HepG2 (cell line): ENCODE data around the gene UPK1A. TPM values are rescaled to one million over a fixed set of nuclear protein-coding genes. Genes with fewer than 3 reads are reported as not detected.

Experiments
- CEBPG ChIP-seq: IDR thresholded peaks from 2 replicates; pipeline ENCODE4 v1.6.1; 2016
- ERF ChIP-seq: IDR thresholded peaks from 2 replicates; pipeline ENCODE4 v1.6.1; 2018; ENCODE audit warnings: missing biosample characterization, missing genetic modification reagents
- KAT8 ChIP-seq: IDR thresholded peaks from 2 replicates; pipeline ENCODE4 v1.6.1; 2016; ENCODE audit warnings: missing genetic modification reagents, missing compliant biosample characterization
- KDM5B ChIP-seq: sonication (generic); formaldehyde crosslinking; IDR thresholded peaks from 2 replicates; pipeline ENCODE4 v1.4.0; 2020; ENCODE audit warnings: missing genetic modification reagents, mild to moderate bottlenecking, borderline replicate concordance
- KLF16 ChIP-seq, 2 experiments: sonication (generic) in 1 of 2; formaldehyde crosslinking in 1 of 2; IDR thresholded peaks; 2 replicates each; pipeline versions ENCODE4 v1.6.1 to v1.8.0; 2016 to 2023; ENCODE audit warnings: missing genetic modification reagents in 2 of 2, missing compliant biosample characterization in 1 of 2
- MIER3 ChIP-seq: IDR thresholded peaks from 2 replicates; pipeline ENCODE4 v1.6.1; 2016; ENCODE audit warnings: missing compliant biosample characterization, borderline replicate concordance
- NFE2L2 ChIP-seq: fragments of 150-350 bp; IDR thresholded peaks from 2 replicates; pipeline ENCODE4 v1.6.1; 2014; ENCODE audit warnings: low read length
- XBP1 ChIP-seq: sonication (generic); formaldehyde crosslinking; IDR thresholded peaks from 2 replicates; pipeline ENCODE4 v1.5.0; 2020; ENCODE audit warnings: missing genetic modification reagents
- YEATS4 ChIP-seq: sonication (generic); formaldehyde crosslinking; IDR thresholded peaks from 2 replicates; pipeline ENCODE4 v1.4.0; 2020; ENCODE audit warnings: missing genetic modification reagents, borderline replicate concordance
- ZFP36L2 ChIP-seq: sonication (generic); formaldehyde crosslinking; IDR thresholded peaks from 2 replicates; pipeline ENCODE4 v1.4.0; 2020; ENCODE audit warnings: missing genetic modification reagents
- ZFX ChIP-seq: sonication (generic); formaldehyde crosslinking; IDR thresholded peaks from 2 replicates; pipeline ENCODE4 v1.4.0; 2020; ENCODE audit warnings: mild to moderate bottlenecking, low read depth, missing genetic modification reagents, moderate library complexity
- ZMYM2 ChIP-seq: sonication (generic); formaldehyde crosslinking; IDR thresholded peaks from 2 replicates; pipeline ENCODE4 v1.8.0; 2022; ENCODE audit warnings: mild to moderate bottlenecking, missing genetic modification reagents
- ZNF484 ChIP-seq: sonication (generic); formaldehyde crosslinking; IDR thresholded peaks from 2 replicates; pipeline ENCODE4 v1.5.1; 2020; ENCODE audit warnings: mild to moderate bottlenecking, low read depth, missing genetic modification reagents, borderline replicate concordance
- polyA plus RNA-seq, 8 experiments: library from polyadenylated mRNA; depleted of rRNA in 3 of 8; stranded (reverse) in 7 of 8; unstranded in 1 of 8; fragments of >200 nt; fragmentation: Illumina TruSeq in 4 of 8; extraction: Trizol in 4 of 8; gene quantifications; 2 replicates each; pipeline versions ENCODE4 v1.2.1 to v1.2.3, GENCODE V29; 2011 to 2016; ENCODE audit warnings: low read depth in 4 of 8, missing spikeins in 1 of 8, mixed read lengths in 1 of 8; ENCODE audit not compliant: insufficient read depth in 1 of 8
- total RNA-seq, 5 experiments: library from RNA; depleted of rRNA; stranded (reverse); fragments of >200 nt; fragmentation: Illumina TruSeq; extraction: Trizol; gene quantifications; 2 replicates each; pipeline ENCODE4 v1.2.3, GENCODE V29; 2016; ENCODE audit warnings: low read depth in 1 of 5
- TF ChIP-seq, protein P1 (sequence below): sonication (generic); formaldehyde crosslinking; IDR thresholded peaks from 2 replicates; pipeline ENCODE4 v1.4.0; 2020; ENCODE audit warnings: missing genetic modification reagents
- TF ChIP-seq, protein P2 (sequence below): IDR thresholded peaks from 2 replicates; pipeline ENCODE4 v1.6.1; 2012; ENCODE audit warnings: inconsistent platforms
- TF ChIP-seq, protein P3 (sequence below): sonication (generic); formaldehyde crosslinking; IDR thresholded peaks from 2 replicates; pipeline ENCODE4 v1.5.0; 2020; ENCODE audit warnings: missing genetic modification reagents

The UPK1A gene
- total and polyA plus RNA-seq, 2 of the 13 experiments (the other 11 are each of a cell fraction or from before 2014, with no cell fraction given): 2.9 TPM; not detected in 1

DNA sequence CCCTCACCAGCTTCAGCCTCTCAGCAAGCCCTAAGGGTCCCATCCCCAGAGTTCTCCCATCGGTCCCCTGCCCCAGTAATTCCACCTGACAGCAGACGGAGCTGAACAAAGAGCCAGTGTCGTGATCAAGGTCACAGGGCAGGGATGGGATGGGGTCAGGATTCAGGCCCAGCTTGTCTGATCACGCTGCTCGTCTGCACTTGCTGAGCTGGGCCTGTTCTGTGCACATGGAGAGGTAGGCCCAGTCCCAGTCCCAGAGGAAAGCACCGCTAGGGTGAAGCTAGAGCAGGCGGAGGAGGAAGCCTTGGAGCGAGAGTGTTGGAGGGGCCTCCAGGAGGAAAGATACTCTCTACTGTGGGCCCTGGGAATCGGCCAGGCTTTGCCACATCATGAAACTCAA is 44.6 kb upstream of the UPK1A start (continued):
- TF ChIP-seq, protein P1, sequence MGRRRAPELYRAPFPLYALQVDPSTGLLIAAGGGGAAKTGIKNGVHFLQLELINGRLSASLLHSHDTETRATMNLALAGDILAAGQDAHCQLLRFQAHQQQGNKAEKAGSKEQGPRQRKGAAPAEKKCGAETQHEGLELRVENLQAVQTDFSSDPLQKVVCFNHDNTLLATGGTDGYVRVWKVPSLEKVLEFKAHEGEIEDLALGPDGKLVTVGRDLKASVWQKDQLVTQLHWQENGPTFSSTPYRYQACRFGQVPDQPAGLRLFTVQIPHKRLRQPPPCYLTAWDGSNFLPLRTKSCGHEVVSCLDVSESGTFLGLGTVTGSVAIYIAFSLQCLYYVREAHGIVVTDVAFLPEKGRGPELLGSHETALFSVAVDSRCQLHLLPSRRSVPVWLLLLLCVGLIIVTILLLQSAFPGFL (CRISPR knock-in tag): no peak
- no peak for TF ChIP-seq XBP1 (CRISPR knock-in tag)
- TF ChIP-seq ZFX: peak; percentile 87
- no peak for TF ChIP-seq ZFP36L2 (CRISPR knock-in tag)
- TF ChIP-seq, protein P2, sequence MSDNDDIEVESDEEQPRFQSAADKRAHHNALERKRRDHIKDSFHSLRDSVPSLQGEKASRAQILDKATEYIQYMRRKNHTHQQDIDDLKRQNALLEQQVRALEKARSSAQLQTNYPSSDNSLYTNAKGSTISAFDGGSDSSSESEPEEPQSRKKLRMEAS: 0 out of 2 replicates have a peak, but pooled peaks have one; percentile 28
- TF ChIP-seq, protein P3, sequence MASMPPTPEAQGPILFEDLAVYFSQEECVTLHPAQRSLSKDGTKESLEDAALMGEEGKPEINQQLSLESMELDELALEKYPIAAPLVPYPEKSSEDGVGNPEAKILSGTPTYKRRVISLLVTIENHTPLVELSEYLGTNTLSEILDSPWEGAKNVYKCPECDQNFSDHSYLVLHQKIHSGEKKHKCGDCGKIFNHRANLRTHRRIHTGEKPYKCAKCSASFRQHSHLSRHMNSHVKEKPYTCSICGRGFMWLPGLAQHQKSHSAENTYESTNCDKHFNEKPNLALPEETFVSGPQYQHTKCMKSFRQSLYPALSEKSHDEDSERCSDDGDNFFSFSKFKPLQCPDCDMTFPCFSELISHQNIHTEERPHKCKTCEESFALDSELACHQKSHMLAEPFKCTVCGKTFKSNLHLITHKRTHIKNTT (CRISPR knock-in tag): no peak
- TF ChIP-seq KLF16 (CRISPR knock-in tag; IDR thresholded peaks at IDR 0.05): no peak
- no peak for TF ChIP-seq YEATS4
- no peak for TF ChIP-seq MIER3 (CRISPR knock-in tag)
- TF ChIP-seq NFE2L2: no peak
- no peak for TF ChIP-seq KDM5B (CRISPR knock-in tag)
- no peak for TF ChIP-seq ZNF484
- no peak for TF ChIP-seq KAT8 (CRISPR knock-in tag)
- no peak for TF ChIP-seq ZMYM2 (CRISPR knock-in tag)
- no peak for TF ChIP-seq ERF (CRISPR knock-in tag)
- no peak for TF ChIP-seq CEBPG (CRISPR knock-in tag)
